ENCODE measurements around the gene RENBP. TPM values are rescaled to one million over a fixed set of nuclear protein-coding genes. Genes with fewer than 3 reads are reported as not detected.

RENBP gene
- total and polyA plus RNA-seq, 8 donors, result 0.43 to 7.5 (median 2.4) TPM

DNA sequence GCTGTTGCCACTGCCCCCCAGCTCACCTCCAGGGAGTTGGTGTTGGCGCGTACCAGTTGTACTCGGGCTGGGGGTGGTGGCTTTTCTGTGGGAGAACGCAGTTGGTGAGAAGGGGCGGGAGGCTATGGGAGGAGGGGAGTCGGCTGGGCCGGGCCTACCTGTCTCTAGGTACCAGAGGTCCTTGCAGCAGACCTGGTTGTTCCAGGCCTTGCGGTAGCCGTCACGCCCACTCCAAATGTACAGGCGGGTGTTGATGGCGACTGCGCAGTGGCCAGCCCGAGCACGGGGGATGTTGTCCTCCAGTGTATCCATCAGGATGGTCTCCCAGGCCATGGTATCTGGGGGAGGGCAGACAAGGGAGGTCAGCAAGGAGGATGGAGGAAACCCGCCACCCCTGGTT, 15.6 kb upstream of the RENBP start:
- WGBS, 2 donors, result 95 to 98% methylated on average over 16 of the region's 16 CpGs
- TF ChIP-seq, protein P1, sequence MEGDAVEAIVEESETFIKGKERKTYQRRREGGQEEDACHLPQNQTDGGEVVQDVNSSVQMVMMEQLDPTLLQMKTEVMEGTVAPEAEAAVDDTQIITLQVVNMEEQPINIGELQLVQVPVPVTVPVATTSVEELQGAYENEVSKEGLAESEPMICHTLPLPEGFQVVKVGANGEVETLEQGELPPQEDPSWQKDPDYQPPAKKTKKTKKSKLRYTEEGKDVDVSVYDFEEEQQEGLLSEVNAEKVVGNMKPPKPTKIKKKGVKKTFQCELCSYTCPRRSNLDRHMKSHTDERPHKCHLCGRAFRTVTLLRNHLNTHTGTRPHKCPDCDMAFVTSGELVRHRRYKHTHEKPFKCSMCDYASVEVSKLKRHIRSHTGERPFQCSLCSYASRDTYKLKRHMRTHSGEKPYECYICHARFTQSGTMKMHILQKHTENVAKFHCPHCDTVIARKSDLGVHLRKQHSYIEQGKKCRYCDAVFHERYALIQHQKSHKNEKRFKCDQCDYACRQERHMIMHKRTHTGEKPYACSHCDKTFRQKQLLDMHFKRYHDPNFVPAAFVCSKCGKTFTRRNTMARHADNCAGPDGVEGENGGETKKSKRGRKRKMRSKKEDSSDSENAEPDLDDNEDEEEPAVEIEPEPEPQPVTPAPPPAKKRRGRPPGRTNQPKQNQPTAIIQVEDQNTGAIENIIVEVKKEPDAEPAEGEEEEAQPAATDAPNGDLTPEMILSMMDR (IDR thresholded peaks at IDR 0.05), result no peak
- Histone ChIP-seq H3K27ac (no peak overlapping the region), H3K36me3 (peaks cover 0 to 48% (median 14%) of the 10 kb centered on the region in 3 donors), H3K4me1 (no peaks in the 10 kb centered on the region), H3K4me3 (no peak overlapping the region), H3K27me3 (no peaks in the 10 kb centered on the region), H3K9me3 (no peaks in the 10 kb centered on the region)
- FAIRE-seq (no peak), DNase-seq (peak in 1 of 6 donors; percentile 68), ATAC-seq (no peak)
- intact Hi-C loops (cut with DNase I), result no loop called here

DNA sequence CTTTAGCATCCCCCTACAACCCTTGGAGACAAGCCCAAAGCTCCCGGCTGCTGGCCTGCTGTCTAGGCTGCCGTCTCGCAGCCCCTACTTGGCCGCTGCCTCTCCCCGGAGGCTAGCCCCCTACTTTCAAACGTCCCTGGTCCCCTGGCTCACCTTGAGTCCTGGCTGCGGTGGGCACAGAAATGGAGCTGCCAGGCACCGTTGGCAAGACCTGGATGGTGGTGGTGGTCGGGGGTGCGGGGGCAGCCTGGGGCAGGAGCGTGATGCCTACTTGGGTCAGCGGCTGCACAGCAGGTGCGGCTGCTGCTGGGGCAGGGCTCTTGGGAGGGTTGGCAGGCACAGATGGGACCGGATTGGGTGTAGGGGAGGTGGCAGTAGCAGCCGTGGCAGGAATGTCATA, 15.2 kb upstream of the RENBP start:
- H3K36me3 ChIP-seq, result peaks cover 0 to 48% (median 14%) of the 10 kb centered on the region in 3 donors
- no peaks in the 10 kb centered on the region for H3K4me1 ChIP-seq
- ATAC-seq (no peak), FAIRE-seq (no peak), DNase-seq (peak in 2 of 6 donors; percentile 19 to 69)
- TF ChIP-seq, protein P1 (IDR thresholded peaks at IDR 0.05), result no peak
- H3K27ac ChIP-seq, result no peak overlapping the region
- H3K9me3 ChIP-seq, result no peaks in the 10 kb centered on the region
- intact Hi-C loops (cut with DNase I), result loop anchor here in 2 of 3 donors (10.0 kb wide), 2 partner anchors 185 to 195 kb away; partner anchors contain the start of gene PLXNB3 (in 1 of the 2)
- no peaks in the 10 kb centered on the region for H3K27me3 ChIP-seq
- WGBS, 2 donors, result 89 to 96% methylated on average over 15 of the region's 15 CpGs
- no peak overlapping the region for H3K4me3 ChIP-seq

GRCh38 chrX:153958605-153959004, 14.2 kb upstream of the RENBP start:
- ATAC-seq (no peak), FAIRE-seq (no peak), DNase-seq (peak in 2 of 6 donors; percentile 17 to 65)
- intact Hi-C loops (cut with DNase I), result loop anchor here in 2 of 3 donors (10.0 kb wide), 2 partner anchors 184 to 194 kb away; partner anchors contain the start of gene PLXNB3 (in 1 of the 2)
- TF ChIP-seq, protein P1 (IDR thresholded peaks at IDR 0.05), result no peak
- Histone ChIP-seq H3K4me3 (no peak overlapping the region), H3K27ac (no peak overlapping the region), H3K36me3 (peaks cover 0 to 48% (median 14%) of the 10 kb centered on the region in 3 donors), H3K9me3 (no peaks in the 10 kb centered on the region), H3K4me1 (no peaks in the 10 kb centered on the region), H3K27me3 (no peaks in the 10 kb centered on the region)
- WGBS, 2 donors, result 93 to 96% methylated on average over 14 of the region's 14 CpGs

GRCh38 chrX:153957224-153957623, 12.8 kb upstream of the RENBP start:
- TF ChIP-seq, protein P1 (IDR thresholded peaks at IDR 0.05), result no peak
- H3K9me3 ChIP-seq, result no peaks in the 10 kb centered on the region
- 91 to 93% methylated on average over 17 of the region's 17 CpGs for WGBS, 2 donors
- H3K36me3 ChIP-seq, result peaks cover 0 to 53% (median 18%) of the 10 kb centered on the region in 3 donors
- peaks cover 0 to 4% (median 0%) of the 10 kb centered on the region in 4 donors for H3K27me3 ChIP-seq
- FAIRE-seq, result no peak
- no peak for ATAC-seq
- H3K27ac ChIP-seq, result no peak overlapping the region
- intact Hi-C loops (cut with DNase I), result loop anchor here in 2 of 3 donors (10.0 kb wide), 2 partner anchors 182 to 192 kb away; partner anchors contain the start of gene PLXNB3 (in 1 of the 2)
- no peak overlapping the region for H3K4me3 ChIP-seq
- no peaks in the 10 kb centered on the region for H3K4me1 ChIP-seq
- DNase-seq, result peak in 3 of 6 donors; percentile 22 to 60 (median 51)

Measured in pancreas (tissue), 10 donors.